ENCODE results near the gene ARID4B. TPM values are rescaled to one million over a fixed set of nuclear protein-coding genes. Genes with fewer than 3 reads are reported as not detected.

Gene ARID4B
- total and polyA plus RNA-seq, 2 of the 13 experiments (the other 11 are each of a cell fraction or from before 2014, with no cell fraction given) = 9.7 to 24.6 TPM

- TF ChIP-seq THAP7 (CRISPR knock-in tag; IDR thresholded peaks at IDR 0.05) (no peak), ZNF550 (CRISPR knock-in tag; IDR thresholded peaks at IDR 0.05; ENCODE audit: borderline replicate concordance) (no peak), ZNF740 (CRISPR knock-in tag; IDR thresholded peaks at IDR 0.05) (no peak), USF2 (IDR thresholded peaks at IDR 0.05; ENCODE audit: low read depth, low read length) (no peak), USF2 (CRISPR knock-in tag; IDR thresholded peaks at IDR 0.05; ENCODE audit: borderline replicate concordance) (no peak)
Observed at GRCh38 chr1:235358899-235359298, 30.9 kb upstream of the ARID4B start (continued).

GRCh38 chr1:235357485-235358373 is 29.8 kb upstream of the ARID4B start:
- no peaks in the 10 kb centered on the region for H4K20me1 ChIP-seq (ENCODE audit: insufficient read depth, low read length)
- peak overlapping the region in 1 of 3 experiments; percentile 2; a peak in 1 of 6 replicates for H3K4me3 ChIP-seq (replicated peaks in 1 of 3; ENCODE audit: insufficient read depth in 1 of 3, low read depth in 2 of 3, low read length in 3 of 3)
- H3K4me1 ChIP-seq (ENCODE audit: insufficient read depth, low read length) = peaks cover 6% of the 10 kb centered on the region; the same call in 1 of the 2 replicates
- in situ Hi-C loops (cut with HindIII; ENCODE audit: extremely low pct_ligation_motif_present, low pct_unique_long_range_greater_than_20kb) (no loop called here), intact Hi-C loops (cut with micrococcal nuclease; ENCODE audit: unreplicated experiment) (no loop called here)
- H2AFZ ChIP-seq (ENCODE audit: low read length) = peak overlapping the region; percentile 81
- peak overlapping the region; percentile 43 for H3K4me2 ChIP-seq (ENCODE audit: low read depth, low read length)
- FAIRE-seq = no peak
- peak; percentile 56; the same call in 2 of the 3 replicates for ATAC-seq
- POLR2A ChIA-PET = interaction anchor here (2.2 kb wide), 1 partner anchor 10 kb away, joined by 10 read pairs; the partner anchor contains the start of gene TBCE
- WGBS (ENCODE audit: low lambda C conversion rate) = 66% methylated on average over 11 of the region's 11 CpGs
- no peak for DNase-seq (ENCODE audit: low spot score)
- no peaks in the 10 kb centered on the region for H3K27me3 ChIP-seq (ENCODE audit: control insufficient read depth in 1 of 2, insufficient read depth in 2 of 2, low read length in 2 of 2)
- BruUV-seq (replicated peaks) = no TSS peak
- no peak for TF ChIP-seq ZNF879 (CRISPR knock-in tag; IDR thresholded peaks at IDR 0.05)
- CTCF ChIA-PET (ENCODE audit: low intra/inter-chr PET ratio, low total read pairs) = interaction anchor here (0.5 kb wide), 1 partner anchor 47 kb away, joined by 3 read pairs; no protein-coding TSS in a partner anchor
- no peaks in the 10 kb centered on the region for H3K79me2 ChIP-seq (ENCODE audit: insufficient read depth, low read length)
- peak overlapping the region; percentile 28; the same call in 1 of the 2 replicates for H3K9ac ChIP-seq (ENCODE audit: insufficient read depth, low read depth, low read length)
- no peaks in the 10 kb centered on the region for H3K36me3 ChIP-seq (replicated peaks in 1 of 2; ENCODE audit: control insufficient read depth in 1 of 2, insufficient read depth in 2 of 2, low read length in 2 of 2)
- no peak overlapping the region for H3K27ac ChIP-seq (ENCODE audit: extremely low read length, insufficient read depth, low read length)
- H3K9me3 ChIP-seq (ENCODE audit: low read length) = no peaks in the 10 kb centered on the region

All from HepG2 (cell line).